ENCODE measurements around the gene CD247. TPM values are rescaled to one million over a fixed set of nuclear protein-coding genes. Genes with fewer than 3 reads are reported as not detected.

Gene CD247
- total RNA-seq, 1 donor from 2014 or later, result not detected

- DNase-seq (ENCODE audit: low read depth in 2 of 2), result no peak
Measured at GRCh38 chr1:167542109-167543032, 24.0 kb upstream of the CD247 start.

GRCh38 chr1:167541610-167542009, 23.3 kb upstream of the CD247 start:
- DNase-seq (ENCODE audit: low read depth in 2 of 2), result peak in 1 of 2 donors; percentile 68

- DNase-seq (ENCODE audit: low read depth in 2 of 2), result no peak
Measured at GRCh38 chr1:167541003-167541402, 22.7 kb upstream of the CD247 start.

- DNase-seq (ENCODE audit: low read depth in 2 of 2), result peak in 1 of 2 donors; percentile 14
Measured at GRCh38 chr1:167538657-167539056, 20.3 kb upstream of the CD247 start.

GRCh38 chr1:167533851-167534300, 15.5 kb upstream of the CD247 start:
- DNase-seq (ENCODE audit: low read depth in 2 of 2), result peak; percentile 59 to 71

- DNase-seq (ENCODE audit: low read depth in 2 of 2), result no peak
Measured at GRCh38 chr1:167532964-167533824, 14.9 kb upstream of the CD247 start.

- DNase-seq (ENCODE audit: low read depth in 2 of 2), result no peak
Measured at GRCh38 chr1:167532375-167532774, 14.0 kb upstream of the CD247 start.

- DNase-seq (ENCODE audit: low read depth in 2 of 2), result no peak
Measured at GRCh38 chr1:167529829-167530474, 11.6 kb upstream of the CD247 start.

- DNase-seq (ENCODE audit: low read depth in 2 of 2), result no peak
Measured at GRCh38 chr1:167528057-167528728, 9.9 kb upstream of the CD247 start.

- no peak for DNase-seq (ENCODE audit: low read depth in 2 of 2)
Measured at GRCh38 chr1:167526667-167527383, 8.5 kb upstream of the CD247 start.

GRCh38 chr1:167524651-167525050, 6.3 kb upstream of the CD247 start:
- no peak for DNase-seq (ENCODE audit: low read depth in 2 of 2)

- no peak for DNase-seq (ENCODE audit: low read depth in 2 of 2)
Measured at GRCh38 chr1:167522246-167522645, 3.9 kb upstream of the CD247 start.

GRCh38 chr1:167520711-167521206, 2.4 kb upstream of the CD247 start:
- no peak for DNase-seq (ENCODE audit: low read depth in 2 of 2)

- no peak for DNase-seq (ENCODE audit: low read depth in 2 of 2)
Measured at GRCh38 chr1:167517535-167518330, 596 bp downstream of the CD247 start.

- no peak for DNase-seq (ENCODE audit: low read depth in 2 of 2)
Measured at GRCh38 chr1:167516404-167517388, 1.6 kb downstream of the CD247 start.

- DNase-seq (ENCODE audit: low read depth in 2 of 2), result no peak
Measured at GRCh38 chr1:167515893-167516321, 2.4 kb downstream of the CD247 start.

- DNase-seq (ENCODE audit: low read depth in 2 of 2), result no peak
Measured at GRCh38 chr1:167515461-167515860, 2.9 kb downstream of the CD247 start.

GRCh38 chr1:167514288-167514687, 4.0 kb downstream of the CD247 start:
- no peak for DNase-seq (ENCODE audit: low read depth in 2 of 2)
